ENCODE results near the gene PLCZ1.
"Not testable (repeated sequence)": the region's sequence is repeated elsewhere in the genome, so short reads cannot be mapped to it uniquely, and the experiment has no call there.

PLCZ1 gene

DNA sequence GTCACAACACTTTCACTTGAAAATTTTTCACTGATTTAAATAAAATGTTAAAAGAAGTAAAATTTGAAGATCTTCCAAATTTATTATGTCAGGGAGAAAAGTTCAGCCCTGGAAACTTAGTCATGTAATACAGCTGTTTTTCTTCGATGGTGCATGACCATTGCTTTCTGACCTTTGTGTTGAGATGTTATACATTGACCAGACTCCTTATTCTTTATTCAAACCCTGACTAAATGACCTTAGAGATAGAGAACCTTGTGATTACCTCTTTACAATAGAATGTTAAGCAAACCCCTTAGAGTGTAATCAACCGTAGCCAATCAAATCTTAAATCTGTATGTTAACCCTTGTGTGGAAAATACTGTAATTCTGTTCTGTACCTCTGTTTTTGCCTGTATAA is 34.5 kb downstream of the PLCZ1 start:
- no peak for DNase-seq

DNA sequence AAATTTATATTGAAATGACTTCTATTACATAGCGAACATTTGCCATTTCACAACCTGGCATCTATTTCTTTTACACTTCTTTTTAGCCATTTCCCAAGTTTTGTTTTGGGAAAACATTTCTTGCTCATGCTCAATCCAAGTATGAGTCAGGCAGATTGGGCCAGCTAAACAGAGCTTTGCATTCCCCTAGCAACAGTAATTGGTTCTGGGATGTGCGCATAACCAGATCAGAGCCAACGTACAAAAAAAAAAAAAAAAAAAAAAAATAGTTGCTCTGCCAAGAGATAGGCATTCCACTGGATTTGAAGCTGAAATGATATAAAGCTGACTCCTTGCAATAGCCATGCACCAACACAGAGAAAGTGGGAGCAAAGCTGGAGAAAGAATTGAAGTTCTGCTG is 37.5 kb downstream of the PLCZ1 start:
- DNase-seq, result no peak

DNA sequence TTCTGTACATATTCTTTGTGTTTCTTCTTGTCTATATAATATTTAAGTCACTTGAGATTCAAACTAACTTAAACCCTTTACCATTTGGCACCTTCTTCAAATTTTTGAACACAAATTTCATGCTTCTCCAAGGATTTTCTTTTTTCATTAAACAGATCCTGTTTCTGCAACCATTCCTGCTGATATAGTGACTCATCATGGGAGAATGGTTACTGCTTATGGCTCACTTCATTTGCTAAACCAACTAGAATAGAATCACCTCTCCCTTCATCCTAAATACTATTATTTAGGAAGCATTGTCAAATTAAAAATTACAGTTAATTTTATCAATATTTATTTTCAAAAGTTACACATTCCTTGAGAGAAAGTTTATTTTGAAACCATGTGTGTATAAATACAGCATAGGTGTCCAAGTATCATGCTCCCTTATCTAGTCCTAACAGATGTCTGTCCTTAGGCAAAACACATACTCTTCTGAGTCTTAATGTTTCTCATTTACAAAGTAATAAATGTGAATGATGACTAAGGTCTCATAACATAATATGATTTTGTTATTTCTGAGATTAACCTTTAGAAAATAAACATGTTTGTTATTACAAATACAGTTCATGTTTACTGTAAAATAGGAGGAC is 40.7 kb downstream of the PLCZ1 start:
- no peak for DNase-seq

DNA sequence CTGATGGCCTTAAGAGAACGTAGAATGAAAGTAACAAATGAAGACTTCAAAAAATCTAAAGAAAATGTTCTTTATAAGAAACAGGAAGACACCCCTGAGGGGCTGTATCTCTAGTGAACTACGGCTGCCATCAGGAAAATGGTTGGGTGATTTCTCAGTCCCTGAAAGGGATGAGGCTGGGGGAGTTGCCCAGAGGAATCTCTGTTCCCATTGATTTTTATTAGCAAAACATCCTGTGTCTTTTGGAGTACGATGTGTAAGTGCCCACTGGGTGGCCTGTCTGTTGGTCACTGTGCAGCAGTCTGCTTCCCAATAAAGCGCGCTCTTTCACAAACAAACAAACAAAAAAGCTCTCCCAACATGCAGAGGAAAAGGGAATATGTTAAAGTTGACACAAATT is 43.8 kb downstream of the PLCZ1 start:
- not testable (repeated sequence) for DNase-seq

DNA sequence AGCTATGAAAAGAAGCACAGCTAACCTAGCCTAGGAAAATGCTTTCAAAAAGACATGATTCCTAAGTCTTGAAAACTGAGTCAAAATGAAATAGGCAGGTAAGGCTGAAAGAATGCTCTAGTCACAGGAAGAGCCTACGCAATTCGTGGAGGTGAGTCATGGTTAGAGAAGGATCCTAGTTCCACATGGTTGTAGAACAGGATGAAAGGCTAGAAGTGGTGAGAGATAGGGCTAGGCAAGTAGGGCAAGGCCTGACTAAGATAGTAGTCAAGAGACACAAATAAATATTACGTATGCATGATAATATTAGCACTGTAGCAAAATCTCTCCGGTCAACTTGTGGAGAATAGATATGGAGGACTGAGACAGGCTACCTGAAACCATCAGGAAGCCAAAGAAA is 47.2 kb downstream of the PLCZ1 start:
- no peak for DNase-seq

DNA sequence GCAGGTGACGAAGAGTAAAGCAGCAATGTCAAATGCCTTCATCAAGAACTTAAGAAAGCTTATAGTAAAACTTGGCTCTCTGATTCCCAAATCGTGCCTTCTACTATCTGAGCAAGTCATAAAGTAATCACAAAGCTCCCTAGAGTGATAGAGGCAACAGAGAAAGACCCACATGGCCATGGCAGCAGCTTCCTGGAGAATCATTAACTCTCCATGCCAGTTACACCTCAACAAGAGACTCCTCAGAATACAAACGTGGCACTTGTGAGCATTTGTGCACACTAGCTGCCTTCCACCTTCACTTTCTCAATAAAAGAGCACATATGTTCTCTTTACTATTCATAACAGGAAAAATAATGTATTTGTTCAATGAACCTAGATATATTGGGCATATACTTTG is 48.0 kb downstream of the PLCZ1 start:
- DNase-seq, result no peak

DNA sequence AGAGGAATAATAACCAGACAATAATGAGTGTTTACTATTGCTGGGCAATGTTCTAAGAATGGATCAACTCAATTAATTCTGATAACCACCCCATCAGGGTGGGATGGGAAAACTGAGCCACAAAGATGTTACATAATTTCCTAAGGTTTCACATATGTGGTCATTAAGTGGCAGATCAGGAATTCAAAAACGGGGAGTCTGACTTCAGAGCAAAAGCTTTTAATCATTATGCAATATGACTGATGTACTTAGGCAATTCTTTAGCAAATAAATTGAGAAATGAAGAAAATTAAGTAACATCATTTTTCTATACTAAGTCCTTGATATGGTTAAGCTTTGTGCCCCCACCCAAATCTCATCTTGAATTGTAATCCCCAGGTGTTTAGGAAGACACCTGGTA is 53.4 kb downstream of the PLCZ1 start:
- no peak for DNase-seq

DNA sequence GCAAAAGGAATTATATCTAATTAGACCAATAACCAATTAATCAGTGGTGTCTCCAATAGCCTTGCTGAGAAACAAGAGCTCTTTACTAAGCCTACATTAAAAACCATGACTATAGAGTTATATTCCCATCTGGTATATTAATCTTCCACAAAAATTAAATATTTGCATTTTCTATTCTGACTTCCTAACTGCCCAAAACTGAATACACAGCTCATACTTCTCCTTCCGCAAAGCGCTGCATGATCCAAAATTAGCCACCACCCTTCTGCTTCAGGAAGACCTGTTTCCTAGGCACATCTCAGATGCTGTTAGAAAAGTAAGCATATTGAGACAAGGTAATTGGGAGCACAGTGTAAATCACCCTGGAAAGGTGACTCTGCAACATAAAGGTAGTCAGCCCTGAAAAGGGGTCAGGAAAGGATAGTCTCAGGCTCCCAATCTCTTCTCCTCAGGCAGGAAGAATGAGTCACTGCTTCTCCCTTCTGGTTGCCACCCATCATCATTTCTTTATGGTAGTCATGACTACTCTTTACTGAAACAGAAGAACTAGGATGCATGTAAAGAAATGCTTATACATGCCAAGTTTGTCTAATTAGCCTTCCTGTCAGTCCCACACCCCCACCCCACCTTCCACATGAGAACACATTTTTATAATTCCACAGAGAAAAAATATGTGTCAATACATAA is 54.3 kb downstream of the PLCZ1 start:
- no peak for DNase-seq

DNA sequence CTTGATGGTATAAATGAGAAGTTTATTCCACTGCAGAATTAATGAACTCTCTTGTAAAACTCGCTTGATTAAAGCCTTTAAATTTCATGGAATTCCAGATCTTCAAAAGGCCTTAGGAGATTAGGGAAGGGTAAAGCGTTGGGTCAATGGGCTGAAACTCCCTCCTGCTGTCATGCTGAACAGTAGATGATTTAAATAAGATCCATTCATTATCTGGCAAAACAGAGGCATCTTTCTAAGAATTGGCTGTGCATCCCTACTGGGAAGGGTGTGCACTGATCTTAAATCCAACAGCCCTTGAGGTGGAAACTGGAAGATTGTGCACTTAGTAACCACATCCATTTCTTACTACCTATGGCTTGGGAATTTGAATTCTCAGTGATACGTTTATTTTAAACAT is 56.0 kb downstream of the PLCZ1 start:
- no peak for DNase-seq

DNA sequence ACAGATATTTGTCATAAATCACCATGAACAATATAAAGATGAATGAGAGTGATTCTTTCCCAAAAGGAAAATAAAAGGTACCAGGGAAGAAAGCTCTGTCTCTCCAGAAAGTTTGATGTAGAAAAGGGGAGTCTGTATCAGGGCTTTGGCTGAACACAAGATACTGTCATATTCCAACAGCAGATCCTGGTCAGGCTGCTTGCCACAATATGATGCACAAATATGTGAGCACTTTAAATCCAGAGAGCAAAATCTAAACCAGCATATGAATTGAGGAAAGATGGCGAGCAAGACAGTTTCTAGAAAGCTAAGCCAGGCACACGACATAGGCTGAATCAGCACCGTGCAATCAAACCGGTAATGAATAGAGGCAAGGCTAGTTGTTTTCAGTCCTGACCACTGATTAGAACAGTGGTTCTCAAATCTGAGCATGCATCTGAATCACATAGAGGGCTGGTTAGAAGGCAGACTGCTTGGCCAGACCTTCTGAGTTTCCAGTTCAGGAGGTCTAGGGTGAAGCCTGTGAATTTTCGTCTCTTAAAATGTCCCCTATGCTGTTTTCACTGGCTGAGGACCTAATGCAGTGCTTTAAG is 60.7 kb downstream of the PLCZ1 start:
- no peak for DNase-seq

DNA sequence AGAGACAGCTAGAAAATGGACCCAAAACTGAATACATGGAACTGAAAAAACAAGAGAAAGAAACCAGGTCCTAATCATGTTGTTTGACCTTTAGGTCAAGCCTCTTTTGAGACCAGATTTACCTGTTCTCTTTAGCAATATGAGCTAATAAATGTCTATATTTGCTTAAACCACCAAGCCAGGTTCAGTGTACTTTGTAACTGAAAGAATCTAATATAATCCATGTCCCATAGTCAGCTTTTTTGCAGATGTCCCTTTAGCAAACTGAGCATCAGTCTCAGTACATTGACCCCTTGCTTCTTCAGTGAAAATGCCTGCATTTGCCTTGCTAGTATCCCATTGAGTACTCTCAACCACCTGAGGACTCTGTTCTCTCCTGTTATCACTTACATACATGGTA is 61.7 kb downstream of the PLCZ1 start:
- DNase-seq, result no peak

DNA sequence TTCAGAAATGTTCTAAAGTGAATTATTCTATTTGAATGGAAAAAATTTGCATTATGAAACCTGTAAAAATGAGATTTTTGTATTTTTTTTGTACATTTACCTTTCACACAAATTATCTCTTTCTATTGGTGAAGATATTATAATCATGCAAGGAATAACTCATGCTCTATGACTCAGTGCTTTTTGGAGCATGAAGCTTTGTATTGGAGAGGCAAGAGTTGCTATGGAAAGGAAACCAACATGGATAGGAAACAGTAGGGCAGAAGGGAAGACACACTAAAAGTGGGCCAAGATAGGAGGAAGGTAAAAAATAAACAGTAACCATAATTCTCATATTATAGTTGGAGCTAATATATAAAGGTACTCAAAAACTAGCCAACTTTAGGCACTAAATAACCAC is 79.0 kb downstream of the PLCZ1 start:
- no peak for DNase-seq

DNA sequence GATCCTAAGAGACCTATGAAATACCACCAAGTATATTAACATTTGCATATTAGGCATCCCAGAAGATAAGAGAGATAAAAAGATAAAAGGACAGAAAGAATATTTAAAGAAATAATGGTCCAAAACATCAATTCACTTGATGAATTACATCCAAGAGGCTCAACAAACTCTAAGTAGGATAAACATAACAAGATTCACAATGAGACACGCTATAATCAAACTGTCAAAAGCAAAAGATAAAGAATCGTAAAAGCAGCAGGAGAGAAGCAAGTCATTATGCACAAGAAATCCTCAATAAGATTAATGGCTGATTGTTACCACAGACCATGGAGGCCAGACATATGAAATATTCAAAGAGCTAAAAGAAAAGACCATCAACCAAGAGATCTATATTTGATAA is 79.6 kb downstream of the PLCZ1 start:
- no peak for DNase-seq

DNA sequence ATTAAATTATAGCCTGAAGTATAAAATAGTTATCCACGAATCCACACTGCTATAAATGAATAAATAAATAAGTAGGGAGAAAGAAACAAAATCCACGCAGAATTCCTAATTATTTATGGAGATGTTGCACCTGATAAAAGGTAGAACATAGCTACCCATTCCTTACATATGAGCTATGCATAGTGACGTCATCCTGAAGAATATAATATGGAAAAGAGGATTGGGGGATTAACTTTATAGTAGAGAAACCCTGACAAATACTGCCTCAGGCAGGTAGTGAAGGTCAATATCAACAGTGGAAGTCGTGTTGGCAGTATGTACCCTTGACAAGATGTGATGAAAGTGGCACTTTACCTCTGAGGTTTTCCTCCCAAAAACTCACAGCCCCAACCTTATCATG is 82.5 kb downstream of the PLCZ1 start:
- no peak for DNase-seq

DNA sequence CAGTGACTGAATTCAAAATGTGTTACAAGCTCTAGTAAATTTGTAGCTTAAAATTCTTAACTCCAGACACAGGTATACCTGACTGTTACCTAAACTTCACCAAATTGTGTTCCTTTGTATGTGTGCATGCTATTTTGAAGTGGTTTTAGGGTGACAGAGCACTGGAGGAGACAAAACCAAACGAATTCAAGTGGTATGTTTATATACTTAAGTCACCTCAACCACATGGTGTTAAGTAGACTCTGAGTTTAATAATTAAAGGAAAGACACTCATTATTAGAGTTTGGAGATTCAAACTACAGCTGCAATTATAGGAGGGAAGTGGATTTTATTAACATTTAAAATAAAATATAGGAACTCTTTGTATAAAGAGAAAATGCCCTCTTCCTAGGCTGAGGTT is 84.3 kb downstream of the PLCZ1 start:
- DNase-seq, result no peak

DNA sequence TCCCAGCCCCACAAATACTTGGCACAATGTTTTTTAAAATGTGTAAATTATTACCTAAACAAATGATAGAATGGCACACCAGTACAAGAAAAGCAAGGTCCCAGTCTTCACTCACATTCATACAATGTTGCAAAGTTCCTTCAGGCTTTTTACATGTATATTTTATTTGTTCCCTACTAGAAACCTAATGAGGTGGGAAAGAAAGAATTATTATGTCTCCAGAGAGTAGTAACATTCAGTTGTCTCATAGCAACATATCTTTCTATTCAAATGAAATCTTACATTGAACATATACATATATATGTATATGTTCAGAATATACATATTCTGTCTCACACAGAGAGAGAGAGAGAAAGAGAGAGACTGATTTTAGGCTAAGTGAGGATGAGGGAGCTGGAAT is 85.2 kb downstream of the PLCZ1 start:
- no peak for DNase-seq

DNA sequence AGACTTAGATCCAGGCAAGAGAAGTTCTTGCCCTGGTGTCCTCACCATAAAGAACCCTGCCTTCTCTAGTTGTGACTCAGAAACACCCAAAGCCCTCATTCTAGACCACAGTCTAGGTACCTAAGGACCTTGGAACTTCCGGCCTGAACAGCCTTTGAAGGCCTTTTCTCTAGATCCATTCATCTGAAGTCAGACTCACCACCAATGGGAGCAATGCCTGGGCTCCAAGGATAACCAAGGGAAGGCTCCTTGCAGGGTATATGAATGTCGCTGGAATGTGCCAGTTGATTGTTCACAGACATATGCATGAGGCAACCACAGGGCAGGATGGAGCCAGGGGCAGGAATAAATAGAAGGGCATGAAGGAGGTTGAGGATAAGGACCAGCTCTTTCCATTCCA is 86.3 kb downstream of the PLCZ1 start:
- DNase-seq, result no peak

DNA sequence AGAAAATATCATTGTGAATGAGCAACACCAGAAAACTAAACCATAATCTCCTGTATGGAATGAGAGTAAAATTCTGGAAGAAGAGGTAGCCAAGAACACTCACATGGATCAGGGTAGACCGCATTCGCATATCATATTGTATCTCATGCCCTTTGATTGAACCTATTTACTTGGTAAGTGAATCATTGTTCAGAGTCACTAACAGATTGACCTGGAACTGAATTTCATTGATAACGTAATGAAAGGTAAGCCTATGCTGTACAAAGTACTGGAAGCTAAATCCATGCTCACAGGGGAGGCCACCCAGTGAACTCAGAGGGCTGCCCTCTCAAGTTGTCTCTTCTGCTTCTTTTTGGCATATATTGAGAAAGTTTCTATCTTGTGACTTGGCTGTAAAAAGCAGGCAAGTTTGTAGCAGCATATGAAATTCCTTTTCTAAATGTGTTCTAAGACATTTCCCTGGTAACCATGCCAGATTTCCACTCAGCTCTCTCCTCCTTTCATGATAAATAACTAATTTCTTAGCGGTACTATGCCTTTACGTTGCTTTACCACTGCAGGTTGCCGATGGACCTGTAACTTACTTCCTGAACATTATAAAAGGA is 91.4 kb downstream of the PLCZ1 start:
- DNase-seq, result no peak

DNA sequence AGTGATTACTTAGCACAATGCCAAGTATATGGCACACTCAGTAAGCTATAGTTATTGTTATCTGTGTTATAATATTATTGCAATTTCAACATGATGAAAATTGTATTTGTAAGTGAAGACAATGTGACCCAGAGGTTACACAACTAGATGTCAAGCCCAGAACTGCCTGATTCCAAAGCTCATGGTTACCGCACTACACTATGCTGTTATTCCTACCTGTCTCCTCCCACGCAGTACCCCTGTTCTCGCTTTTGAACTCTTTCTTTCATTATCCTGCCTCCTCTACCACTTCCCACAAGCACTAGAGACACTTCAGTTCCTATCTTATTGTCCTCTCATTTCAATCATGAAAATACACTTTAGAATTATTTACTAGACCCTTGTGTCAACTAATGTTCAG is 93.2 kb downstream of the PLCZ1 start:
- DNase-seq, result no peak

DNA sequence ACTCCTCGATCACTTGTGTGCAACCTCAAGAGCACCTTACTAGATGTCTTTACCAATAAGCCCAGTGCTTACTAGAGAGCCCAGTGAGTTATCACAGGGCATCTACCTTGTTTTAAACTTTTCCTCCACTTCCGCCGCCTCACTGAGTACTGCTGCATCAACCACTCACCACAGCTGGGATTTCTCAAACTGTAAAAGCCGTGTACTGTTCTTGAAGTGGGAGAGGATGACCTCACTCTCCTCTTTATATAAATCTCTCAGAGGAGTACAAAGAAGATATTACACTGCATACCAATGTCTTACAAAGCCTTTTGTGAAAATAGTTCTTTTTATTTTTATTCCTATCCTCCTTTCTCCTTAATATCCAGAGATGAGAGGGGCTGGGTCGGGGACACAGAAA is 94.1 kb downstream of the PLCZ1 start:
- no peak for DNase-seq

DNA sequence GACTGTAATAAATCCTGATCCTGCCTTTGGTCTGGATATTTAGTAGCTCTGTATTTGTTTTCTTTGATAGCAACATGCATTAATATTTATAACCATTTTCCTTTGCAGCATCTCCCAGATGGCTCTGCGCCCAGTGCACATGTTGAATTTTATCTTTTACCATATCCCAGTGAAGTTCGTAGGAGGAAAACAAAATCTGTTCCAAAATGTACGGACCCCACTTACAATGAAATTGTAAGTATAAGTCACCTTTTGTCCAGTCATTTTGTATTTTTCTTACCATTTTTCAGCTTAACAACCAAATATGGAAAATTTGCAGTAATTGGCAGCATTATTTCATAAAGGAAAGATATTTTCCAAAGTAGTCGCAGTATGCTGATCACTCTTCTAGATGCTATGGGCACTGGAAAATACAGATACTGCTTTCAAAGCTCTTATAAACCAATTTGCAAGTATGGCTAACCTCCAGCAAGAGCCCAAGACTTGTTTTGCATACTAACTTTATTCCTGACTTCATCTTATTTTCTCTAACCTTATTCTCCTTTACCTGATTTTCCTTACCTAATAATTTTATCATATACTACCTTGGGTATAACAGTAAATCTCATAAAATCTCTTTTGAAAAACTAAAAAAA is 97.4 kb downstream of the PLCZ1 start:
- no peak for DNase-seq

DNA sequence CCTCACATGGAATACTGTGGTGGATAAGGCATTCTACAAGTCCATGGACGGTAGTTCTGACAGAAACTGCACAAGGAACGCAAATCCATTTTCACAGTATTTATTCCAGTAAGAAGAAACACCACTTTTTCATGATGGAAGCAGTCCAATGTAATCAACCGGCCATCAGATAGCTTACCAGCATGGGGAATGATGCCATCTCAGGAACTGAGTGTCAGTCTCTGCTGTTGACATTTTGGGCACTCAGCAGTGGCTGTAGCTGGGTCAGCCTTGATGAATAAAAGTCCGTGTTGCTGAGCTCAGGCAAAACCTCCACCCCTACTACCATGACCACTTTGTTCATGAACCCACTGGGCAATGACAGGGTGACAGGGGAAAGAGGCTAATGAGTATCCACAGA is 103.4 kb downstream of the PLCZ1 start:
- no peak for DNase-seq
